ENCODE measurements around the gene MTNR1B.

Gene MTNR1B

GRCh38 chr11:92964471-92964870, 5.0 kb upstream of the MTNR1B start:
- H3K27me3 Mint-ChIP-seq (ENCODE audit: low read depth), result peaks cover 8% of the 10 kb centered on the region
- no peak for DNase-seq (ENCODE audit: low spot score)
- no peaks in the 10 kb centered on the region for H3K36me3 Mint-ChIP-seq (ENCODE audit: low read depth)

DNA sequence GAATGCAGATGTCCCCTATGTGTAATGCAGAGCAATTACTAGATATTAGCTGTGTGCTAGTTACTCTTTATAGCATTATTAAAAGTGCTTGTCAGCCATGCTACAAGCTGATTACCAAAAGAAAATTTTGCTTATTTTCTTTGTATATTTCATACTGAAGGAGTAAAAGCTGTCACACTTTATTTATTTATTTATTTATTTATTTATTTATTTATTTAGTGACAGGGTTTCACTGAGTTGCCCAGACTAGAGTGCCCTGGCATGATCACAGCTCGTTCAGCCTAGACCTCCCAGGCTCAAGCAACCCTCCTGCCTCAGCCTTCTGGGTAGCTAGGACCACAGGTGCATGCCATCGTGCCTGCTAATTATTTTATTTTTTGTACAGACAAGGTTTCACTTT, 4.3 kb upstream of the MTNR1B start:
- Mint-ChIP-seq H3K4me3 (no peak overlapping the region), H3K4me1 (ENCODE audit: low read depth) (peaks cover 2% of the 10 kb centered on the region), H3K27me3 (ENCODE audit: low read depth) (peaks cover 12% of the 10 kb centered on the region), H3K9me3 (no peaks in the 10 kb centered on the region), H3K27ac (no peak overlapping the region), H3K36me3 (ENCODE audit: low read depth) (no peaks in the 10 kb centered on the region)
- DNase-seq (ENCODE audit: low spot score), result no peak

More at GRCh38 chr11:92964471-92964870, 5.0 kb upstream of the MTNR1B start:
- H3K4me1 Mint-ChIP-seq (ENCODE audit: low read depth), result peaks cover 2% of the 10 kb centered on the region
- no peaks in the 10 kb centered on the region for H3K9me3 Mint-ChIP-seq
- no peak overlapping the region for H3K4me3 Mint-ChIP-seq
- no peak overlapping the region for H3K27ac Mint-ChIP-seq

- H3K27me3 Mint-ChIP-seq (ENCODE audit: low read depth), result peaks cover 16% of the 10 kb centered on the region
- no peak overlapping the region for H3K4me3 Mint-ChIP-seq
These were observed 2.3 kb upstream of the MTNR1B start for GRCh38 chr11:92967178-92967577.

GRCh38 chr11:92967867-92968266, 1.6 kb upstream of the MTNR1B start:
- no peak overlapping the region for H3K27ac Mint-ChIP-seq
- no peaks in the 10 kb centered on the region for H3K9me3 Mint-ChIP-seq
- H3K36me3 Mint-ChIP-seq (ENCODE audit: low read depth), result no peaks in the 10 kb centered on the region
- H3K27me3 Mint-ChIP-seq (ENCODE audit: low read depth), result peaks cover 18% of the 10 kb centered on the region
- no peaks in the 10 kb centered on the region for H3K4me1 Mint-ChIP-seq (ENCODE audit: low read depth)
- no peak overlapping the region for H3K4me3 Mint-ChIP-seq
- DNase-seq (ENCODE audit: low spot score), result no peak

More at GRCh38 chr11:92967178-92967577, 2.3 kb upstream of the MTNR1B start:
- DNase-seq (ENCODE audit: low spot score), result no peak
- H3K4me1 Mint-ChIP-seq (ENCODE audit: low read depth), result peaks cover 2% of the 10 kb centered on the region
- no peak overlapping the region for H3K27ac Mint-ChIP-seq
- H3K36me3 Mint-ChIP-seq (ENCODE audit: low read depth), result no peaks in the 10 kb centered on the region
- no peaks in the 10 kb centered on the region for H3K9me3 Mint-ChIP-seq

DNA sequence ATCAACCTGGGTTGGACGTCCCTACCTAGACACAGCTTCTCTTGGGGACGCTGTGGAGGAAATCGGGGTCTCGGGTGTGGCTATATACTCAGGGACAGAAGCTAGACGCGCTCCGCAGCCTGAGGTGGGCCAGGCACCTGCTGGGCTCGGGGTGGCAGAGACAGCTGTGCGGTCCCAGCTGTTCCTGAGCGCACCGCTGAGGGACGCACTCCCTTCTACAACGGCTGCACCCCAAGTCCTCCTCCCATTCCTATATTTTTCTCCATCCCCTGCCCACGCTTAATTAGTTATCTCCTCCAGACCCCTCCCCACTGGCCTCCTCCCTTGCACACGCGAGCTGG, 188 bp upstream of the MTNR1B start:
- Mint-ChIP-seq H3K9me3 (no peaks in the 10 kb centered on the region), H3K4me1 (ENCODE audit: low read depth) (no peaks in the 10 kb centered on the region), H3K27me3 (ENCODE audit: low read depth) (peaks cover 18% of the 10 kb centered on the region), H3K4me3 (no peak overlapping the region), H3K27ac (no peak overlapping the region), H3K36me3 (ENCODE audit: low read depth) (no peaks in the 10 kb centered on the region)
- DNase-seq (ENCODE audit: low spot score), result no peak

DNA sequence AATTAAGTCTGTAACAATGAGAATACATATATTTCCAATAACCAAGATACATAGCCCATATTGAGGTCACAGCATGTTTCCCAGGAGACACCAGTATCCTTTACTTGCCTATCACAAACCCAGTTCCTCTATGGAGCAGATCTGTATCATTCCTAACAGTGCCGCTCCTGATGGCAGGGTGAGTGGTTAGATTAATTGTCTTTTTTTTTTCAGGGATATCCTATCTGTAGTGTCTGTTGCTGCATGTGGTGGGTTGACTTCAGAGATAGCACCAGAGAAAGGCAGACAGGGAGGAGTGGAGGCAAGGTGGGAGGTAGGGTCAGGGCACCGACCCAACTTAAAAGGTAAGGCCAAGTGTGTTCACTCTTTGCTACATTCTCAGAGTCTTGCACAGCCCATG, 2.8 kb downstream of the MTNR1B start:
- DNase-seq (ENCODE audit: low spot score), result no peak
- Mint-ChIP-seq H3K9me3 (no peaks in the 10 kb centered on the region), H3K4me1 (ENCODE audit: low read depth) (no peaks in the 10 kb centered on the region), H3K36me3 (ENCODE audit: low read depth) (no peaks in the 10 kb centered on the region), H3K27me3 (ENCODE audit: low read depth) (peaks cover 16% of the 10 kb centered on the region), H3K27ac (no peak overlapping the region), H3K4me3 (no peak overlapping the region)

DNA sequence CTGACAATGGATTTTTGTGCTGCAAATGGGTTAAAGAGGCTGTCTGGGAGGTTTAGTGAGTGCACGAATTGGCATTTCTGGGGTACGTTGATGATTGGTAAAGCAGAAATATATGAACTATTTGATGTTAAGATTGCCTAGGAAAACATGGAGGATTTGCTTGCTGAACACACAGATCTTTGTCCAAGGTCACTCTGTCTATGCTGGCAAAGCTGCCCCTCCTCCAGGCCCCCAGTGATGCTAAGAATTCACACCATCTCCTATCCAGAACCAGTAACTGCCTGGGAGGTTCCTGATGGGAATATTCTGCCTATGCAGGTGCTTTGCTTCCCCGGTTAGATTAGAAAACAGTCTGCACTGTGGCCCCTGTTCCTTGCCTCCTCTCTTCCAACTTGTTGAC, 5.8 kb downstream of the MTNR1B start:
- H3K4me3 Mint-ChIP-seq, result no peak overlapping the region
- H3K36me3 Mint-ChIP-seq (ENCODE audit: low read depth), result no peaks in the 10 kb centered on the region
- peaks cover 5% of the 10 kb centered on the region for H3K27me3 Mint-ChIP-seq (ENCODE audit: low read depth)
- H3K9me3 Mint-ChIP-seq, result no peaks in the 10 kb centered on the region
- DNase-seq (ENCODE audit: low spot score), result no peak
- no peak overlapping the region for H3K27ac Mint-ChIP-seq
- H3K4me1 Mint-ChIP-seq (ENCODE audit: low read depth), result no peaks in the 10 kb centered on the region

DNA sequence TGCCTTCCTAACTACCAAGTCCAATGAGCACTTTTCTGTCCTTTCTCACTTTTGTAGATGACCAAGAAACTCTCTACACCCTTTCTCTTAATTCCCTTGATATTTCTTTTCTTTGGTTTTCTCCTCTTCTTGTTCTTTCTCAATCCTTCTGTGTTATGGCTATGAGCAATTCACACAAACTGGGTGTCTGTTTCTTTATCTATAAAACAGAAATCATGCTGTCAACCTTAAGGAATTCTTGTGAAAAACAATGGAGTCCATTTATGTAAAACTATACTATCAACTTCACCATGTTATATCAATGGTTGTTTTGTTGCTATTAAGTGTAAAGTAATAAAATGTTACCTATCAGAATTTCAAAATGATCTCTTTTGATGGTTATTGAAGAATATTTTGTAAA, 7.2 kb downstream of the MTNR1B start:
- Mint-ChIP-seq H3K27me3 (ENCODE audit: low read depth) (peaks cover 2% of the 10 kb centered on the region), H3K4me1 (ENCODE audit: low read depth) (no peaks in the 10 kb centered on the region), H3K4me3 (no peak overlapping the region), H3K36me3 (ENCODE audit: low read depth) (no peaks in the 10 kb centered on the region), H3K9me3 (no peaks in the 10 kb centered on the region), H3K27ac (no peak overlapping the region)
- DNase-seq (ENCODE audit: low spot score), result no peak

DNA sequence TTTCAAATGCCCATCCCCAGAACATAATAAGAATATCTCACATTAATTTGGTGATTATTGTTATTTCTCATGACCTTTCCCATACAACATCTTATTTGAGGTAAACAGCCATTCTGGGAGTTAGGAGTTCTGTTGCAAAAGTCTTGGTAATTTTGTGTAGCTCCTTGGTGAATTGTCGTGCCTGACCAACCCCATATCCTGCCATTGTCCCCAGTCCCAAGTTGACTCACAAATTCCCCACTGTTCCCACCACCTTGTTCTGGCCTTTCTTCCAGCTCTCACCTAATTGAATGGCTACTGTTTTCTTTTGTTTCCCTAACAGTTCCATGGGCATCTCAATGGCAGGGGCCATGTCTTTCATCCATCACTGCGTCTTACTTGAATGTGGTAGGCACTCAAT, 8.0 kb downstream of the MTNR1B start:
- H3K4me1 Mint-ChIP-seq (ENCODE audit: low read depth), result no peaks in the 10 kb centered on the region
- no peaks in the 10 kb centered on the region for H3K9me3 Mint-ChIP-seq
- H3K27ac Mint-ChIP-seq, result no peak overlapping the region
- H3K36me3 Mint-ChIP-seq (ENCODE audit: low read depth), result no peaks in the 10 kb centered on the region
- H3K4me3 Mint-ChIP-seq, result no peak overlapping the region
- DNase-seq (ENCODE audit: low spot score), result no peak
- peaks cover 2% of the 10 kb centered on the region for H3K27me3 Mint-ChIP-seq (ENCODE audit: low read depth)

- no peak for DNase-seq (ENCODE audit: low spot score)
- Mint-ChIP-seq H3K9me3 (no peaks in the 10 kb centered on the region), H3K4me3 (no peak overlapping the region)
These were observed 9.0 kb downstream of the MTNR1B start for GRCh38 chr11:92978271-92979111.

GRCh38 chr11:92979176-92979575, 9.7 kb downstream of the MTNR1B start:
- Mint-ChIP-seq H3K36me3 (ENCODE audit: low read depth) (no peaks in the 10 kb centered on the region), H3K4me1 (ENCODE audit: low read depth) (no peaks in the 10 kb centered on the region), H3K27me3 (ENCODE audit: low read depth) (no peaks in the 10 kb centered on the region), H3K9me3 (no peaks in the 10 kb centered on the region), H3K27ac (no peak overlapping the region), H3K4me3 (no peak overlapping the region)
- no peak for DNase-seq (ENCODE audit: low spot score)

More at GRCh38 chr11:92978271-92979111, 9.0 kb downstream of the MTNR1B start:
- H3K27ac Mint-ChIP-seq, result no peak overlapping the region
- H3K4me1 Mint-ChIP-seq (ENCODE audit: low read depth), result no peaks in the 10 kb centered on the region
- H3K36me3 Mint-ChIP-seq (ENCODE audit: low read depth), result no peaks in the 10 kb centered on the region
- no peaks in the 10 kb centered on the region for H3K27me3 Mint-ChIP-seq (ENCODE audit: low read depth)

GRCh38 chr11:92980312-92980711, 10.9 kb downstream of the MTNR1B start:
- no peaks in the 10 kb centered on the region for H3K27me3 Mint-ChIP-seq (ENCODE audit: low read depth)
- H3K36me3 Mint-ChIP-seq (ENCODE audit: low read depth), result no peaks in the 10 kb centered on the region
- DNase-seq (ENCODE audit: low spot score), result no peak
- no peaks in the 10 kb centered on the region for H3K4me1 Mint-ChIP-seq (ENCODE audit: low read depth)
- H3K9me3 Mint-ChIP-seq, result no peaks in the 10 kb centered on the region
- no peak overlapping the region for H3K27ac Mint-ChIP-seq
- H3K4me3 Mint-ChIP-seq, result no peak overlapping the region

GRCh38 chr11:92981508-92982043, 12.1 kb downstream of the MTNR1B start:
- Mint-ChIP-seq H3K27me3 (ENCODE audit: low read depth) (no peaks in the 10 kb centered on the region), H3K27ac (no peak overlapping the region), H3K4me3 (no peak overlapping the region), H3K36me3 (ENCODE audit: low read depth) (no peaks in the 10 kb centered on the region), H3K9me3 (no peaks in the 10 kb centered on the region), H3K4me1 (ENCODE audit: low read depth) (no peaks in the 10 kb centered on the region)
- DNase-seq (ENCODE audit: low spot score), result no peak

GRCh38 chr11:92986585-92986984, 17.1 kb downstream of the MTNR1B start:
- Mint-ChIP-seq H3K4me1 (ENCODE audit: low read depth) (no peaks in the 10 kb centered on the region), H3K9me3 (peaks cover 6% of the 10 kb centered on the region), H3K36me3 (ENCODE audit: low read depth) (no peaks in the 10 kb centered on the region), H3K27me3 (ENCODE audit: low read depth) (no peaks in the 10 kb centered on the region), H3K4me3 (no peak overlapping the region), H3K27ac (no peak overlapping the region)
- DNase-seq (ENCODE audit: low spot score), result no peak

- Mint-ChIP-seq H3K36me3 (ENCODE audit: low read depth) (no peaks in the 10 kb centered on the region), H3K9me3 (peaks cover 6% of the 10 kb centered on the region), H3K27ac (no peak overlapping the region), H3K4me1 (ENCODE audit: low read depth) (no peaks in the 10 kb centered on the region), H3K27me3 (ENCODE audit: low read depth) (no peaks in the 10 kb centered on the region), H3K4me3 (no peak overlapping the region)
- DNase-seq (ENCODE audit: low spot score), result no peak
These were observed 23.6 kb downstream of the MTNR1B start for GRCh38 chr11:92993004-92993403.

All from T-helper 2 cell treated with Interferon-gamma antibody and Interleukin-4, amounts not matched to agents 5 μg/mL and 100 μg/mL, for 36 hours (primary cell).